Hematopoietic multipotent progenitor cell (in vitro differentiated cells): ENCODE results near the gene TSPAN7. TPM values are rescaled to one million over a fixed set of nuclear protein-coding genes. Genes with fewer than 3 reads are reported as not detected.

Experiments used
- DNase-seq, 3 donors: peaks; one replicate each; pipeline ENCODE4 v3.0.0-alpha.2; 2011 to 2015; ENCODE audit warnings: low read depth in 2 of 3, low spot score in 2 of 3
- total RNA-seq: library from RNA; depleted of rRNA; stranded (reverse); fragments of >200 nt; gene quantifications from one replicate; pipeline ENCODE4 v1.2.3, GENCODE V29; 2012

The TSPAN7 gene
- total RNA-seq, 1 donor: 2.4 TPM

GRCh38 chrX:38583181-38583580 lies 21.8 kb downstream of the TSPAN7 start:
- no peak for DNase-seq

- DNase-seq: no peak
These were observed 33.1 kb downstream of the TSPAN7 start for GRCh38 chrX:38594434-38594833.

- DNase-seq: peak in 1 of 3 donors; percentile 13
These were observed 34.5 kb downstream of the TSPAN7 start for GRCh38 chrX:38595801-38596200.

GRCh38 chrX:38596939-38597338 lies 35.6 kb downstream of the TSPAN7 start:
- DNase-seq: no peak

DNA sequence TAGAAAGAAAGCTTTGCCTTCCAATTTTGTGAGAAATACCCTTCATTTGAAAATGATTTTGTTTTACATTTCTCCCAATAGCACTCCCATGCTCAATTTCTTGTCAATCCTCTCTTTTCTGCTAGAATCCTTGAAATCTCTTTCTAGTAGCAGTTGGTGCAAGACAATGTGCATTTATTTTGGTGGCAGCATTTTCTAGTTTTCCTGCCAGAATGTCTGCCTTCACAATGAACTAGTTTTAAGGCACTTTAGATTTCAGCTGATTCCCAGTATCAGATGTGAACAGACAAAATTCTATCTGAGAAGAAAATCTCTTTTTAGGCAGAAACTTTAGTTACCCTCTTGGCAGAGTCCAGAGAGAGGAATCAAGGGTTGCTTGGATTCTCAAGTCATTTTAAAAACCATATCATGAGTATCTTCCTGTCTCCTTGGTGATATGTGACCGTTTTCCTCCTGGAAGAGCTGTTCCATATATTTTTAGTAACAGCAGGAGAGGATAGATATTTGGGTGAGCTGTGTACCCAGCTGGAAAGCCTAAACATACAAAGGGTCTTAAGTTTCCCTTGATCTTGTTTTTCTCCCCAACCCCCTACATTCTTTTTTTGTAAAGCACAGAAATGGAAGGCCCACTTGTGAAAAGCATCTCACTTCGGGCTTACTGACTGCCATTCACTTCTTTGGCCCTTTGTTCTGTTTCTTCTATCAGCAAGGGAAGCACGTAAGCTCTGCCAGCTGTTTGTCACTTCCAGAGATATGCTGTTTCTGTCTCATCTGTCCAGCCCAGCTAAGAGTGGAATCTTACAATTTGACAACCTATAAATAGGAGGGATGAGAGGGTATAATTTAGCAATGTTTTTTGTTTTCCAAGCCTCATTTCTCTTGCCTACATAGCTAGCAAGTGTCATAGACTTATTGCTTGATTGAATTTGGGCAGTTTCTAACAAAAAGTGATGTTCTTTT lies 38.7 kb downstream of the TSPAN7 start:
- no peak for DNase-seq

- DNase-seq: no peak
These were observed 40.5 kb downstream of the TSPAN7 start for GRCh38 chrX:38601866-38602265.

DNA sequence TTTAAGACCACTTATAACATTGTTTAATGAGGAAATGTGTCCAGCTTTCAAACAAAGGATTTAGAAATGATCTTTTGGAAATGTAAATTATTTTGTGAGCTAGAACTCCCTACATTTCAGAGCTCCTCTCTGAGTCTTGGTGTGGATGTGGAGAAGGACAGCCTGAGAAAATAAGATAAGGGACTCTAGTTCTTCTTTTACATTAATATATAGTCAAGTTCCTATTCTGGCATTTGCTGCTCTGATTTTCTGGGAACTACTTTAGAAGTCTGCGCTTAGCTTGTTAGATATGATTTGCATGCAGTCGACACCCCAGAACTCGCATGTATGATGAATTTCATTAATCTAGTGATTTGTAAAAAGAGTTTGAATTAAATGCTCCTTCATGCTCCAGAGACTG lies 45.5 kb downstream of the TSPAN7 start:
- peak in 1 of 3 donors; percentile 37 for DNase-seq

GRCh38 chrX:38607976-38608375 lies 46.6 kb downstream of the TSPAN7 start:
- DNase-seq: peak in 1 of 3 donors; percentile 76

GRCh38 chrX:38610849-38611248 lies 49.5 kb downstream of the TSPAN7 start:
- no peak for DNase-seq

GRCh38 chrX:38612281-38612680 lies 50.9 kb downstream of the TSPAN7 start:
- DNase-seq: no peak

DNA sequence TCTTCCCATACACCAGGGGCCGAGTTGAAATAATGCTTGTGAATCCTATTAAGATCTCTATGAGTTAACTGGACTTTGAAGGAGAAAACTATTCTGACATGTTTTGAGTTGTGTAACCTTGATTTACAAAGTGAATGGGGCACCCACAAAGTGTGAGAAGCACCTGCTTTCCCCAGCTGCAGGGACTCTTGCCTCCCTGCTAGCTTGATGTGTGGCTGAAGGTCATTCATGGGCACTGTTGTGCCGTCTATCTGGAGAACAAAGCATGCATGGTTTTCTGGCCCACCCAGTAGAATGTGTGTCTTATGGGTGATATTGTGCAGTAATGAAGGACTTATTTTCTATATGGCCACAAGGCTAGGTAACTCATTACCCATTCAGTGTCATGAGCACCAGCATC lies 53.1 kb downstream of the TSPAN7 start:
- DNase-seq: no peak

GRCh38 chrX:38616904-38617303 lies 55.6 kb downstream of the TSPAN7 start:
- no peak for DNase-seq

DNA sequence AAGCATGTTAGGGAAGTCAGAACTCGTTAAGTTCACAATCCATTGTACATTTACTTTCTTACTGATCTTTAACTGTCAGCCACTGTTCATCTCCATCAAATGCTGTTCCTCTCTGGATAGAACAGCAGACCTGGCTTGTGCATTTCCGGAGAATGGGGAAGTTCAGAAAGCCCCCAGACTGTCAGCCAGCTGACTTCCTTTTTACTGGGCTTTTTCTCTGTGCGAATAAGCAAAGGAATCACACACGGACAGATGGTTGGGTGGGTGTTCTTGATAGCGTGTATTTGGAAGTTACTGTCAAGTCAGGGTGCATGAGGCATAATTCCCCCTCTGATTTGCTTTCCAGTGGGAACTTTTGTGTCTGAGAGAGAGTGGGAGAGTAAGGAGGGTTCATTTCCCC lies 56.8 kb downstream of the TSPAN7 start:
- peak in 1 of 3 donors; percentile 65 for DNase-seq

DNA sequence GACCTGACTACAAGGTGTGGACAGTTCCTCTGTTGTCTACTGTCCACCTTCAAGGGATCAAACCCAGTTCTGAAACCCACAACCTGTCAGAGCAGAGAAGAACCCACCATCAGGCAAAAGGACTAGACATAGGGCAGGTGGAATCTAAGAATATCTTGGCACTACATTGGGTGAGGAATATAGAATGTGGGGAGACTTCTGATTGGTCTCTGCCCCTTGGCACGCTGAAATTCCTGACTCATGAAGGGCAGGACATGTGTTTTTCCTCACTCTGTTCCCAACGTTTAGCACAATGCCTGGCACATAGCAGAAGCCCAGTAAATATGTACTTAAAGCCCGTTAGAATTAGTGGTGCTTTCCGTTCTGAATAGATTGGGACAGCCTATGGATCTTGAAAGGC lies 59.3 kb downstream of the TSPAN7 start:
- DNase-seq: no peak

DNA sequence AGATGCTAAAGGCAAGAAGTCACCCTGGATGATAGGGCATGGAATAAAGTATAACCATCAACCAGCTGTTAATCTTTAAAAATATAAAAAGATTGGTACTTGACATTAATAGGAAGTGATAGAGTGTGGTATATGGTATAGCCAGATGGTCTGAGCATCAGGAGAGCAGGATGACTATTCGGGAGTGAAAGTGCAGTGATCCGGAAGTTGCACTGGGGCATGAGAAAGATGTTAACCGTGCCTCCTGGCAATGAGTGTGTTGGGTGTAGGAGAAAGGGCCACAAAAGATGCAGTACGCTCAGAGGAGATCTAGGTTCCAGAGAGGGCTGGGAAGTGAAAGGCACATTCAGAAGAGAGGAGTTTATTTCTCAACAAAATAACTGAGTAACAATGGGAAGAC lies 65.0 kb downstream of the TSPAN7 start:
- no peak for DNase-seq

DNA sequence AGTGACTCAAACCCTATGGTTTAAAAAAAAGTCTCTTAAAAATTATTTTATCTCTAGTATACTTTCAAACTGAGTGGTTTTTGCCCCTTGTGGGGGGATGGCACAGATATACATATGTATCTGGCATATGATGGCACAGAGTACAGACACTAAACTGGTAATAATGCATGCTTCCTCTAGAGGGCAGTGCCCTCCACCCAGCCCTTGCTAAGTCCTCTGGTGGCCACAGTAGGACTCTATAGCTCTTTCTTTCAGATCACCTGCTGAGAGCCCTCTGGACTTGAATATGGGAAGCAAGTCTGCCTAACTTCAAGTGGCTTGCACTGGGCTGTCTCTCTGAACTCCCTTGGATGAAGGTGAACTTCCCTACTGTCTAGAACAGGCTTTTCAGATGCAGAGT lies 66.3 kb downstream of the TSPAN7 start:
- peak in 2 of 3 donors; percentile 40 to 58 for DNase-seq

- DNase-seq: no peak
These were observed 67.2 kb downstream of the TSPAN7 start for GRCh38 chrX:38628587-38628986.

GRCh38 chrX:38632516-38632915 lies 71.2 kb downstream of the TSPAN7 start:
- no peak for DNase-seq

- peak in 1 of 3 donors; percentile 14 for DNase-seq
These were observed 73.3 kb downstream of the TSPAN7 start for GRCh38 chrX:38634665-38635064.

DNA sequence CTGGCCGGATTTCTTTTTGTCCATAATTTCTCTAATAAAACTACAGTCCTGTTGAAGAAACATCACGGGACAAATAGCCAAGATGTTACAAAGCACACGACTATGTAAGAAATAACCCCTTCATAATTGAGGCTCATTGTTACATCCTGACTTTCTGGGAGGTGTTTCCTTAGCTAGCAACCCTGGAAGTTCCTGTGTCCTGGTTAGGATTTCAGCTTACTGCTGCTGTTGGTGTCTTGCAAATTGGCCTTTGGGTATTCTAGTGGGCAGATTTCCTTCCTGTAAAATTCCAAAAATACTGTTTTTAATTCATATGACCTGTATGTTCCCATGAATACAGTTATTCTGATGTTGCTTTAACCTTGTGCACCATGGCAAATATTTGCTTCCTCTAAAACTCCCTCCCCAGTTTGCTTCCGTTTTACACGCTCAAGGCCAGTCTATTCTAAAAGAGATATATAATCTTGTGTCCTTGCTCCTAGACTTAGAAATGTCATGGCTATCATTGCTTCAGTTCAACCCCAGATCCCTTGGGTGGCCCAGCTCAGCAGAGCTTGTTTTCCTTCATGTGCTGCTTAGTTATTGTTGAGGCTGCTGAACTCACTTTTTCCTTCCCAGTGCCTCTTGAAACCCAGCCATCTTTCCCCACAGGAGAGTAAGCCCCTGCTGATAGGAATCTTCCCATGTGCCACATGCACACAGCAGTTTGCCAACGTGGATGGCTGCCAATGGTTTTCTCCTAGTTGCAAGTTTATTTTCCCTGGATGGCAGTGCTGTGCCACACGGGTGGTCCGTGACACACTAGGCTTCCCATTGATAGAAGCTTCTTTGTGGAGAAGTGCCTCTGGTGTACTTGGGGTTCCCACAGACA lies 75.8 kb downstream of the TSPAN7 start:
- no peak for DNase-seq

DNA sequence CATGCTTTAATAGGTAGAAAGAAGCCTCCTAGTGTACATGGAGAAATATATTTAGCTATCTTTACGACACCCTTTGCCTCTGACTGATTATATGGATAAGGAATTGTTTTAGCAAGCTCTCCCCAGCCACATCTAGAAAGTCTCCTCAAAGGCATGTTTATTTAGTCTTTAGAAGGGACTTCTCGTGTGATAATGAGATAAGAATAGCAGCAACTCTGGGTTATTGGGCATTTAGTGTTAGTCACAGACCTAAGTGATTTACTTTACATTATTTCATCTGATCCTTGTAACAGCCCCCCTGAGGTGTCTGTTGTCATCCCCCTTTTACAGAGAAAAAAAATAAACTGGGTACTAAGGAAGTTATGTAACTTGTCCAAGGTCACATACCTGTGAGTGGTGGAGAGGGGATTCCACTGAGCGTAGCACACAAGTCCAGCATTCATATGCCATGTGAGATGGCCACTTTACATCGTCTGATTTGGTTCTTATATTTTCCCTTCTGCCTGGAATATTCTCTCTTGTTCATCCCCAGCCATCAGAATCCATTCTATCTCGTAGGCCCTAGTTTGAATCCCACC lies 77.7 kb downstream of the TSPAN7 start:
- DNase-seq: no peak
